T-helper 1 cell treated with Interleukin-12 subunit alpha and Interleukin-12 subunit beta and Interleukin-4 antibody, amounts not matched to agents 30 μg/mL and 1 μg/mL, for 36 hours (primary cell): ENCODE measurements around the gene CDYL.

Source experiments
- H3K27ac Mint-ChIP-seq: one replicate; pipeline ENCODE4 v1.8.0; 2021; ENCODE audit warnings: mild to moderate bottlenecking, mixed read lengths
- H3K27me3 Mint-ChIP-seq: one replicate; pipeline ENCODE4 v1.8.0; 2021; ENCODE audit warnings: low read depth, mixed read lengths
- H3K36me3 Mint-ChIP-seq: one replicate; pipeline ENCODE4 v1.8.0; 2021; ENCODE audit warnings: low read depth, mixed read lengths
- H3K4me1 Mint-ChIP-seq: one replicate; pipeline ENCODE4 v1.8.0; 2021; ENCODE audit warnings: low read depth, mixed read lengths
- H3K4me3 Mint-ChIP-seq: one replicate; pipeline ENCODE4 v1.8.0; 2021; ENCODE audit warnings: mild to moderate bottlenecking, moderate library complexity, mixed read lengths
- H3K9me3 Mint-ChIP-seq: one replicate; pipeline ENCODE4 v1.8.0; 2021; ENCODE audit warnings: mixed read lengths

CDYL gene

DNA sequence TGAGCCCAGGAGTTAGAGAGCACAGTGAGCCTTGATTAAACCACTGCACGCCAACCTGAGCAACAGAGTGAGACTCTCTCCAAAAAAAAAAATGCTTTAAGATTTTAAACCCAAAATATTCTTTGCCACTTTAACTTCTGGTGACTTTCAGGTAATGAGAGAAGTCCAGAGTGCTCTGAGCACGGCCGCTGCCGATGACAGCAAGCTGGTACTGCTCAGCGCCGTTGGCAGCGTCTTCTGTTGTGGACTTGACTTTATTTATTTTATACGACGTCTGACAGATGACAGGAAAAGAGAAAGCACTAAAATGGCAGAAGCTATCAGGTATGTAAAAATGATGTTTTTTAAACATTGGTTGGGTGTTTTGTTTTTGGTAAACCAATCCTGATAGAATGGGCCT is 161.2 kb downstream of the CDYL start:
- no peaks in the 10 kb centered on the region for H3K27me3 Mint-ChIP-seq
- no peaks in the 10 kb centered on the region for H3K9me3 Mint-ChIP-seq
- peaks cover 46% of the 10 kb centered on the region for H3K4me1 Mint-ChIP-seq
- no peak overlapping the region for H3K27ac Mint-ChIP-seq
- peaks cover 2% of the 10 kb centered on the region for H3K36me3 Mint-ChIP-seq
- no peak overlapping the region for H3K4me3 Mint-ChIP-seq

DNA sequence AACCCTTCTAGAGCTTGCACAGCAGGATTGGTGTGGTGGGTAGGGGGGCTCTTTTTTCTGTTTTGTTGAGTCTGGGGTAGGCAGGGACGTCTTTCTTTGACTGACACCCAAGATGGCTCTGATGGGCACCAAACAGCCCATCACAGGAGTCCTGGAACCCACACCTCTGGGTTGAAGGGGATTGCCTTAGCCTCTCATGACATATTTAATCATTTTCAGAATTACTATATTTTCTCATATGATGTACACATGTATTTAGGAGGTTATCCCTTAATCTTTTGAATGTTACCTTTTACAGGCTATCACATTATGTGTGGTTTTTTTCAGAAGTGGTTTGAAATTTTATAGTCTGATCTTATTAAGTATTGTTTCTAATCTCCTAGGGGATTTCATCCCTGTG is 163.0 kb downstream of the CDYL start:
- no peaks in the 10 kb centered on the region for H3K27me3 Mint-ChIP-seq
- H3K27ac Mint-ChIP-seq, result no peak overlapping the region
- no peaks in the 10 kb centered on the region for H3K9me3 Mint-ChIP-seq
- H3K4me3 Mint-ChIP-seq, result no peak overlapping the region
- peaks cover 47% of the 10 kb centered on the region for H3K4me1 Mint-ChIP-seq
- H3K36me3 Mint-ChIP-seq, result peaks cover 2% of the 10 kb centered on the region

DNA sequence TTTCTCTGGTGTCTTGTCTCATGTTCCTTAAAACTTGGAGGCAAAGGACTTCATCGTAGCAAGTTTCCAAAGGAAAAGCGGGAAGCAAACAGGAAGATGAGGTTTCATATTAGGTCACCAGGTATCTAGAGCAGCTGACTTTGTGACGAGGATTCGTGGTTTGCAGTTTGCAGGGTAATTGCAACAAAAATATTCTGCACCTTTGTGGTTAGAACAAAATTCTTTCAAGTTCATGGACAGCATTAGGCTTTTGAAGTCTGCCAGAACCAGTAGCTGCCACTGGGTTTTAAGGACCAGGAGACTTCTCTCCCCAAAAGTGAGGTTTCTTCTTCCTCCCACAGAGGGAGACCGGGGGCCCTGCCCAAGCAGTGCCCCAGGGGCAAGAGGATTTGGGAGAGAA is 164.2 kb downstream of the CDYL start:
- Mint-ChIP-seq H3K4me3 (no peak overlapping the region), H3K4me1 (peaks cover 40% of the 10 kb centered on the region), H3K36me3 (peaks cover 2% of the 10 kb centered on the region), H3K27ac (no peak overlapping the region), H3K9me3 (no peaks in the 10 kb centered on the region), H3K27me3 (no peaks in the 10 kb centered on the region)

DNA sequence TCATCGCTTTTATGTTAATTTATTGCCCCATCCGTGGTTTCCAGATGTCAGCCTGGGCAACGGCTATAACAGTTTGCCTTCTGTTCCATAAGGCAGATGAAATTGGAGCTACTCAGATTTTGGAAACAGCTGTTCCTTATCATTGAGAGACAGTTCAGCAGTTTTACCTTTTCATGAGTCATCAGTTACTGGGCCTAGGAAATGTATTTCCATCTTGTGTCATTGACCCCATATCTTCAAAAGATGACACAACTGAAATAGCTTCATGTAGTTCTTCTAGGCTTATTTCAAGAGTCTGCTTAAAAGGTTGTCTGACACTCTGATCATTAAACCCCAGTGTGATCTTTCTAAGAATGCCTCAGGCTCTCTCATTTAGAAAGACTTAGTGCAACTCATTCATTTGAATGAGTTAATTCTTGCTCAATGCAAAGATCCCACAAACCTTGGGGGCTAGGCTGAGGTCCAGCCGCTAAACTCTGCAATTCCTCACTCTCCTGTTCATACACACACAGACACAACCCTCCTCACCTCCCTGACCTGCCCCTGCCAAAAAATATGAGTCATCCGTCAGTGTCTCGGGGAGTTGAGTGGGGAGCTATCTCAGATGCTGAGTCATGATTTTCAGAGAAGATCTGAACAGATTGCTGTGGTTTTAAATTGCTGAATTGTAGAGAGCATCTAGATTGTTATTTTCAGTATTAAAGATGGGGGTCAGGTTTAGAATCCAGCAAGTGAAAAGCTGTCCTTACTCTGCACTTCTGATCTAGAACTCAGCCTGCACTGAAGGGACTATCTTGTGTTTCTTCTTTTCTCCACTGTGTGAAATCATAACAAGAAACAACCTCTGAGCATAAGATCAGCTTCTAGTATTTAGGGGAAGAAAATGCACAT is 165.8 kb downstream of the CDYL start:
- peak overlapping the region; percentile 76 for H3K27ac Mint-ChIP-seq
- no peaks in the 10 kb centered on the region for H3K27me3 Mint-ChIP-seq
- H3K4me3 Mint-ChIP-seq, result peak overlapping the region; percentile 30
- H3K4me1 Mint-ChIP-seq, result peaks cover 28% of the 10 kb centered on the region
- H3K9me3 Mint-ChIP-seq, result no peaks in the 10 kb centered on the region
- peaks cover 2% of the 10 kb centered on the region for H3K36me3 Mint-ChIP-seq

DNA sequence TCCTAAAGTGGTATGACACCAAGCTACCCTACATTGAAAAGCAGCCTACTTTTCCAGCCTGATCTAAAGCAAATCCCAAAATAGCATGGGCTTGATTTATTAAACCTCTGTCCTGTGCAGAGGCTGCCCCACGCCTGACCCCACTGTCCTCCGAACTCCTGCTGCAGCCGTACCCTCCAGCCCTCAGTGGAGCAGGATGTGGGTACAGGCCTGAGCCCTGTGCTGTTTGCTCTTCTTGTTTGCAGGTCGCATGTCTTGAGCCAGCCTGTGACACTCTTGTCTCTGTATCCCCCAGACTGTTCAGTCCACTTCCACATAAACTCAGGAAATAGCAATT is 166.4 kb downstream of the CDYL start:
- H3K9me3 Mint-ChIP-seq, result no peaks in the 10 kb centered on the region
- H3K4me3 Mint-ChIP-seq, result no peak overlapping the region
- peaks cover 2% of the 10 kb centered on the region for H3K36me3 Mint-ChIP-seq
- no peaks in the 10 kb centered on the region for H3K27me3 Mint-ChIP-seq
- H3K27ac Mint-ChIP-seq, result peak overlapping the region; percentile 67
- peaks cover 28% of the 10 kb centered on the region for H3K4me1 Mint-ChIP-seq

DNA sequence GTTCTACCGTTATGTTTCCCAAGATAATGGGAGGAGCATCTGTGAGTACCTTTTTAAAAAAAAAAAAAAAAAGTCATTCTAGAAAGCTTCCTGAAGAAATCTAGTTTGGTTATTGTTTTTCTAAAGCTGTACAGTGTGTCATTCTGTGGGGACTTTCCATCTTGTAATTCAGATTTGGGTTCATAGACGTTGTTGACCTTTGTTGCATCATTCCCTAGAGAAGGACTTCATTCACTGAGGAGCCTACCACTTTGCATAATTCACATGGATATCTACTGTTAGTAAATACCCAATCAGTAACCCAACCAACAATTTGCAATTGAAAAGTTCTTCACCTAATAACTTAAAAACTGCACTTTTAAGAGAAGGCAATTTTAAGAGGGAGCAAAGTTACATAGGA is 167.5 kb downstream of the CDYL start:
- Mint-ChIP-seq H3K36me3 (peaks cover 2% of the 10 kb centered on the region), H3K4me1 (peaks cover 28% of the 10 kb centered on the region), H3K27ac (peak overlapping the region; percentile 31), H3K4me3 (no peak overlapping the region), H3K27me3 (no peaks in the 10 kb centered on the region), H3K9me3 (no peaks in the 10 kb centered on the region)

DNA sequence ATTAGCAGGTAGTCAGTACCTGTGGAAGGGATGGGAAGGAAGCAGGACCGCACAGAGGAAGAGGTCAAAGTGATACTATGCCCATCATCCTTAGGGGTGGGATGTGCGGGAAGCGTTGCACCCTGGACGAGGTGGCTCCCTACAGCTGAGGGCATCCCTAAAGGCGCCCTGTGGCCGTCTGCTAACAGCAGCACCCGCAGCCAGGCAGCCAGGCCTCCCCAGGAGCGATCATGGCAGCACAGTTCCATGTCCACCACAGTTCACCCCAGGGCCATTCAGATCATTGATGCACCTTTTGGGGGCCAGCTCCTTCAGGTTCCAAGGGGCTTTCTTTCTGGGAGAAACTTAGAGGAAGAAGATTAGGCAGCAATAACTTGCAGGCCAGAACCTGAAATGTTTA is 168.1 kb downstream of the CDYL start:
- peaks cover 2% of the 10 kb centered on the region for H3K36me3 Mint-ChIP-seq
- H3K4me1 Mint-ChIP-seq, result peaks cover 28% of the 10 kb centered on the region
- H3K27ac Mint-ChIP-seq, result no peak overlapping the region
- no peaks in the 10 kb centered on the region for H3K27me3 Mint-ChIP-seq
- H3K4me3 Mint-ChIP-seq, result no peak overlapping the region
- H3K9me3 Mint-ChIP-seq, result no peaks in the 10 kb centered on the region

DNA sequence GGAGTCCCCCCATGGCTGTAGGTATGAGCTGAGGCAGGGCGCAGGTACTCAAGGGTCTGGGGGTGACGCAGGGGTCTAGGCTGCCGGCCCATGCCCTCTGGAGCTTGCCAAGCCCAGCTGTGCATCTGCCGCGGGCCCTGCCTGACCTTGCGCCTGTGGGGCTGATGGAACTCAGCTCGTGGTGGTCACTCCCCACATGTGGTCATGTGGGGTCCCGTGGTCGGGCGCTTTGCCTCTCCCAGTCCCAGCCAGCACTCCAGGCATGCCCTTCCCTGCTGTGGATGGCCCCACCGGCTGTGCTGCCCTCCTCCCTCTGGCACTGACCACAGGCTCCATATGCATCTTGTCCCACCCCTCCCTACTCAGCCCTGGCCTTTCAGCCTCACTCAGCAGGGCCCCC is 170.3 kb downstream of the CDYL start:
- Mint-ChIP-seq H3K4me3 (no peak overlapping the region), H3K9me3 (no peaks in the 10 kb centered on the region), H3K36me3 (peaks cover 2% of the 10 kb centered on the region), H3K4me1 (peaks cover 18% of the 10 kb centered on the region), H3K27me3 (no peaks in the 10 kb centered on the region), H3K27ac (no peak overlapping the region)

DNA sequence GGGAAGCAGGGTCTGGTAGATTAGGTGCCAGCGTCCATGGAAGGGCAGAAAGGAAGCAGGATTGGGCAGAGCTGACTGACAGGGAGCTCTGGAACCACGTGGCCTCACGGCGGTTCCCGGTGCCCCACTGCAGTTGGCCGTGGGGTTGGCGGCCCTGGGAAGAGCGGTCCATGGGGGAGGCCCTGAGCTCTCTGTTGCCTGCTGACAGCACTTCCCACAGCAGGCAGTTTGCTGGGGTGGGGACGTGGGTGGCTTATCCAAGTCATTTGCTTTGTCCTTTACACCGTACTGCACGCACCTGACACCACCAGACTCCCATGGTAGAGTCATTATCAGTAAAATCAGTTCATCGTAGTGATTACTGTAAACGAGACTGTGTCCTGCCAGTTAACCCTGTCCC is 171.5 kb downstream of the CDYL start:
- Mint-ChIP-seq H3K4me1 (peaks cover 6% of the 10 kb centered on the region), H3K27me3 (no peaks in the 10 kb centered on the region), H3K9me3 (no peaks in the 10 kb centered on the region), H3K36me3 (no peaks in the 10 kb centered on the region), H3K4me3 (no peak overlapping the region), H3K27ac (no peak overlapping the region)

DNA sequence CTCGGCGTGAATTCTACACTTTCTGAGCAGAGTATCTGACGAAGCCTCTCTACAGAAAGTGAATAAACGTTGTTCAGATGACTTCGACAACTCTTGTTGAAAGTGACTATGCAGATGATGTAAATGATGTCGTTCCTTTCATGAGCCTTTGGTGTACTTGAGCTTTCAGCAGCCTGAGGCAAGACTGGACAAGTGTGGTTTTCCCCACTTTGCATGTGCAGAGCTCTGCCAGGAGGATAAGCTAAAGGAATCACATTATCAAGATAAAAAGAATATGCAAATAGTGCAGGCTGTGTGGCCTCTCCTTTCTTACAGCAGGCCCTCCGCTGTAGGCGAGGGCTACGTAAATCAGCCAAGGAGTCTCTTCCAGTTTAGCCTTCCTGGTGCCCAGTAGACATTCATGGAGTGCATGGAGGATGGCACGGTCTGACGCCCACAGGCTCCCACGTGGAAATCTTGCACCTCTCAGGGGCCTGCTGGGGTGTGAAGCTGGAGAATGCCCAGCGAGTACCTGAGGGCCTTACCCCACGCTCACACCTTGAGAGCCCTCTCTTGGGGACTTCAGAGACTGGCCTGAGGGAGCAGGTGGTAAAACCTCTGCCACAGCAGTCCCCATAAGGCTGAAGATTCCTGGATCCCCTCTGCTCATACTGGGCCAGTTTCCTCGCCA is 172.7 kb downstream of the CDYL start:
- peaks cover 3% of the 10 kb centered on the region for H3K36me3 Mint-ChIP-seq
- no peaks in the 10 kb centered on the region for H3K4me1 Mint-ChIP-seq
- H3K4me3 Mint-ChIP-seq, result no peak overlapping the region
- H3K27me3 Mint-ChIP-seq, result no peaks in the 10 kb centered on the region
- no peaks in the 10 kb centered on the region for H3K9me3 Mint-ChIP-seq
- no peak overlapping the region for H3K27ac Mint-ChIP-seq

DNA sequence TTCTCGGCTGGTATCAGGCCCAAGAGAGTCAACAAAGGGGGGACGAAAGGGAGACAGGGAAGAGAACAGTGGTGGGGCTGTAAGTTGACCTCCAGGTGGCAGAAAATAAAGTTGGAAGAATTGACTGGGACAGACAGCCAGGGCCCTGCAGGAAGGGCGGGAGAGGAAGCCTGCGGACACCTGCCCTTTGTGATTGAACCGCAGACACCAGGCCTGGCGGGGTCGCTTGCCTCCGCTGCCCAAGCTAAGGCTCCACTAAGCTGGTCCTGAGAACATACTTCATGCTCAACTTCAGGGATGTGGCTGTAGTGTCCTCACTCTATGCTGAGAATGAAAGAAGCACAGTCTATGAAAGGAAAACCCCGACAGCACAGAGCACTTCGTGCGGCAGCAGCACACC is 173.9 kb downstream of the CDYL start:
- Mint-ChIP-seq H3K27me3 (no peaks in the 10 kb centered on the region), H3K9me3 (no peaks in the 10 kb centered on the region), H3K36me3 (peaks cover 3% of the 10 kb centered on the region), H3K4me1 (no peaks in the 10 kb centered on the region), H3K27ac (no peak overlapping the region), H3K4me3 (no peak overlapping the region)

DNA sequence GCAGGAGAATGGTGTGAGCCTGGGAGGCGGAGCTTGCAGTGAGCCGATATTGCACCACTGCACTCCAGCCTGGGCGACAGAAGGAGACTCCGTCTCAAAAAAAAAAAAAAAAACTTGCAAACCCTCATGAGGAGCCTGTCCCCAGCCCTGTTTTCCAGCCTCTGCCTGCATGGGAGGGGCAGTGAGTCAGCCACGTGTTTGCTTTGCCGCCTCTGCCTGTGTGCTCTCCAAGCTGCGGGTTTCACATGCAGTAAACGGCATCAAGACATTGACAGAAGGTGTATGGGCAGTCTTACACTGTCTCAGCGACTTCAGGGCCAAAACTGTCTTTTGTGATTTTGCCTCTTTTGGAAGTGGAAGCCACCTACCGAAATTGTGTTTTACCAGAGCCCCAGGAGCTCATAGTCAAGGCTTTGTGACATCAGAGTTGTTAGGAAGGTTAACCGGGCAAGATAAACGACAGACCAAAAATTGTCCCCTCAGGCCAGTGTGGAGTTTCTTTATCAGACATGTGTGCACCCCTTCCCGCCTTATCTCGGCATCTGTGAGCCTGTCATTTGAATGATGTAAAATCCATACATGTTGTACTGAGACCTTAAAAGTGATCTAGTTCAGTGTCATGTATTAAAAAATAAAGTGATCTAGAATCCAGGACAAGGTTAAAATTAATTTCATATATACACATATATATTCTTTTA is 174.8 kb downstream of the CDYL start:
- peaks cover 3% of the 10 kb centered on the region for H3K36me3 Mint-ChIP-seq
- no peaks in the 10 kb centered on the region for H3K27me3 Mint-ChIP-seq
- H3K4me3 Mint-ChIP-seq, result no peak overlapping the region
- no peaks in the 10 kb centered on the region for H3K9me3 Mint-ChIP-seq
- H3K4me1 Mint-ChIP-seq, result no peaks in the 10 kb centered on the region
- no peak overlapping the region for H3K27ac Mint-ChIP-seq

DNA sequence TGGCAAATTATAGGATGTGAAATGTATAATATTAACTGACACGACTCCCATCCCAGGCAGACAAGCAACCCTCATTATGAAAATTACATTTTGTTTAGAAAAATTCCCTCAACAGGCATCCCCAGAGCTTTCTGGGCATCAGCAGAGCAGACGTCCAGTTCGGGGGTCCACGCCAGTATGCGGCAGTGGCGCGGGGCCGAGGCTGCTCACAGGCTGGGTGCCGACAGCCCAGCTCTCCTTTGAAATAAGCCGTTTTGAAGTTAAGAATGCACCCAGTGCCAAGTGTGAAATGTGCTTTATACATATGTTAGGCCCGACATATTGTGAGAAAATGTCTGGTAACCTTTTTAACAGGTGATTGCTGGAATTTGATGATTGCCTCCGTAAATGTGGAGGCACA is 177.2 kb downstream of the CDYL start:
- Mint-ChIP-seq H3K4me1 (no peaks in the 10 kb centered on the region), H3K36me3 (peaks cover 3% of the 10 kb centered on the region), H3K4me3 (no peak overlapping the region), H3K27ac (no peak overlapping the region), H3K9me3 (no peaks in the 10 kb centered on the region), H3K27me3 (no peaks in the 10 kb centered on the region)

DNA sequence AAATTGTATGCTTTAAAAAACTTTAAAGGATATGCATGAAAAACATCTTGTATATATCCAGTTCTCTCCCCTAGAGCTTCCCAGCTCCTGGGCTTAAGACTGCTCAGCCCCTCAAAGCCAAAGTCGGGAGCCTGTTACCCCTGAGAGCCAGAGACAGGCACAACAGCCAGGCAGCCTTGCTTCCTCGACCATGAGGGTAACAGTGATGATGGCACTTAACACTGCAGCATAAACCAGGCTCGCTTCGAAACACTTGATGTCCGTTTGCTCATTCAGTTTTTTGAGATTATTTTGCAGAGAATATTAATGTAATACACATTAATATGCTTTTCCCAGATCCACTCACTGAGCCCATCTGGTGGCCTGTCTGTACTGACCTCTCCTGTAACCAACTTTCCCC is 180.4 kb downstream of the CDYL start:
- Mint-ChIP-seq H3K4me1 (no peaks in the 10 kb centered on the region), H3K27me3 (no peaks in the 10 kb centered on the region), H3K9me3 (no peaks in the 10 kb centered on the region), H3K27ac (no peak overlapping the region), H3K36me3 (peaks cover 3% of the 10 kb centered on the region), H3K4me3 (no peak overlapping the region)
